AG09319 (cell line): ENCODE results near the gene GCLC.

Source experiments
- DNase-seq: peaks from one replicate; pipeline ENCODE4 v3.0.0-alpha.2; 2010; ENCODE audit warnings: low read depth; ENCODE audit errors: extremely low read depth
- TF ChIP-seq, protein P1 (sequence below): IDR thresholded peaks from 2 replicates; pipeline ENCODE4 v1.5.1; 2011; ENCODE audit warnings: low read depth, mild to moderate bottlenecking, inconsistent platforms, low read length, moderate library complexity

The GCLC gene

DNA sequence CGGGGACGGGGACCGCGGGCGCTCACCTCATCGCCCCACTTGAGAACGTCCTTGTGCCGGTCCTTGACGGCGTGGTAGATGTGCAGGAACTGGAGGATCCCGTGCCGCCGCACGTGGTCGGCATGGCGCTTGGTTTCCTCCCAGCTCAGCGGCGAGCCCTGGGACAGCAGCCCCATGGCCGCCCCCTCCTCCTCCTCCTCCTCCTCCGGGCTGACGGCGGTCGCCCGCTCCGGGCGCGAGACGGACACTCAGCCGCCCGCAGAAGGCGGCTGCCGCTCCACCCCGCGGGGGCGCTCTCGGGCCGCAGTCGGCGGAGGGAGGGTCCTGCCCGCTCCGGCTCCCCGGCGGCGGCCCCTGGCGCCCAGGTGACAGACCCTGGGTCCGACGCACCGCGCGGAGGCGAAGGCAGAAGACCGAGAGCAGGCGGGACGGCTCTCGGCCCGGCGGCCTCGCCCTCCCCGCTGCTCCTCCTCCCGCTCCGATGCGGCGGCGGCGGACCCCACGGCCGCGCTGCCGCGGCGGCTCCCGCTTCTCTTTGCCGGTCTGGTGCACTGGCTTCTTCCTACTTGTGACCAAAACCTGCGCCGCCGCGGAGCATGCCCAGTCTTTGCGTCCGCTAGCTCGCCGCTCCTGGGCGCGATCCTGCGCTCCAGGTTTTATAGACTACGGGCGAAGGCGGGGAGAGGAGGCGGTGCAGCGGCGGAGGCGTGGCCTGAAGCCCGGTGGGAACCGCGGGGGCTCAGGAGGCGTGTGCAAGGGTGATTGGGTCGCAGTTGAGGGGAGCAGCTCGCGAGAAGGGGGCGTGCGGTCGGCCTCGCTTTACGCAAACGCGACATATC, at the start of gene GCLC:
GCLC (minus strand) TSS at position 632 of the 839 bp plus-strand sequence; CDS start at position 176, 456 bp downstream.
- peak; percentile 85 for DNase-seq
- TF ChIP-seq, protein P1, sequence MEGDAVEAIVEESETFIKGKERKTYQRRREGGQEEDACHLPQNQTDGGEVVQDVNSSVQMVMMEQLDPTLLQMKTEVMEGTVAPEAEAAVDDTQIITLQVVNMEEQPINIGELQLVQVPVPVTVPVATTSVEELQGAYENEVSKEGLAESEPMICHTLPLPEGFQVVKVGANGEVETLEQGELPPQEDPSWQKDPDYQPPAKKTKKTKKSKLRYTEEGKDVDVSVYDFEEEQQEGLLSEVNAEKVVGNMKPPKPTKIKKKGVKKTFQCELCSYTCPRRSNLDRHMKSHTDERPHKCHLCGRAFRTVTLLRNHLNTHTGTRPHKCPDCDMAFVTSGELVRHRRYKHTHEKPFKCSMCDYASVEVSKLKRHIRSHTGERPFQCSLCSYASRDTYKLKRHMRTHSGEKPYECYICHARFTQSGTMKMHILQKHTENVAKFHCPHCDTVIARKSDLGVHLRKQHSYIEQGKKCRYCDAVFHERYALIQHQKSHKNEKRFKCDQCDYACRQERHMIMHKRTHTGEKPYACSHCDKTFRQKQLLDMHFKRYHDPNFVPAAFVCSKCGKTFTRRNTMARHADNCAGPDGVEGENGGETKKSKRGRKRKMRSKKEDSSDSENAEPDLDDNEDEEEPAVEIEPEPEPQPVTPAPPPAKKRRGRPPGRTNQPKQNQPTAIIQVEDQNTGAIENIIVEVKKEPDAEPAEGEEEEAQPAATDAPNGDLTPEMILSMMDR: peak; percentile 36

DNA sequence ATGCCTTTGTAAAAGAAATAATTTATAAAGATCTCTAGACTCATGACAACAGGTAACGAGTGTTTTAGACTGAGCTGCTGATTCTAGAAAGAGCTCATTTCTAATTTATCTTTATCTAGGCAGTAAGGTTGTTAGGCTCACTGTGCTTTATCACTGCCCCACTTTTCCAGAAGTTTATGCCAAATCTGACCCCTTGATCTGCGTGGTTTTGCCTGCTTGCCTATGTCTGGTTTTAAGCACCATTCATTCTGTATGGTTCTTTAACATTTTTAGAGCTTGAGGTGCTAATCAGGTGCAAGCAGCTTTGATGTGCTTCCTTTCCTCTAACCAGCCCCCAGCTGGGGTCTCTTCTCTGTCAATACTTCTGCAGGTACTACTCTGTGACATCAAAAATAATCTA, 49.7 kb upstream of the GCLC start:
- no peak for DNase-seq
- TF ChIP-seq, protein P1: no peak

DNA sequence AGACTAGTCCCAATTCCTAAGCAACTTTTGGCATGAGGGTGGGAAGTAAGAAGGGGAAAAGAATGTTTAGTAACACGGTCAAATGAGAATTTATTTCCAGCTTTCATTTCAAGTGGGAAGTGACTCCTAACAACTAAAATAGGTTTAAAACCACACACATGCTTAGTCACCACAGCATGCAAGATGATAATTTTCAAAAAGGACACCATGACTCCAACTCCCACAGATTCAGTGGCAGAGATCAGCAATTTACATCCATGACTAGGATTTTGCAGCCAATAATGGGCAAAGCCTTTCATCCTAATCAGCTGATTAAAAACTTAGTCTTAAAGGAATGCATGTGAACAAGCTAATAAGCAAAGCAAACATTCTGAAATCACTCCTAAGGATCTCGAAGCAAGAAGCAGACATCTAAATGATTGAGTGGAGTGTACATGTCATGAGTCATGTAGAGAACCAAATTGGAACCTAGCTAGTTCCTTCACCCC, 48.1 kb upstream of the GCLC start:
- DNase-seq: no peak
- TF ChIP-seq, protein P1: no peak

DNA sequence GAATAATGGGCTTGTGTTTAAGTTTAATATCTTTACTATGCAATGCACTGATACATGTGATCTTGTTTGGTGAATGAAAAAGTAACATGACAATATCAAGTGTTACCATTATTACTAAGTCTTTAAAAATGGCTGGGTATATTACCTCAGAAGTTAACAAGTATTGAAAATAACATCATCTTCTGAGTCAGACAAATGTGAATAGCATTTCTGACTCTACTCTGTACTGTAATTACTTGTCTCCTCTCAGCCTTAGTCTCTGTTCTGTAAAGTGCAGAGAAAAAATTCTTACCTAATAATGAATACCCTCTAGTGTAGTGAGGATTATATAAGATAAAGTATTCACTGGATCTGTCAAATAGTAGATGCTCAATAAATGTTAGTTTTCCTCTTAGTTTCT, 47.0 kb upstream of the GCLC start:
- TF ChIP-seq, protein P1: no peak
- no peak for DNase-seq

DNA sequence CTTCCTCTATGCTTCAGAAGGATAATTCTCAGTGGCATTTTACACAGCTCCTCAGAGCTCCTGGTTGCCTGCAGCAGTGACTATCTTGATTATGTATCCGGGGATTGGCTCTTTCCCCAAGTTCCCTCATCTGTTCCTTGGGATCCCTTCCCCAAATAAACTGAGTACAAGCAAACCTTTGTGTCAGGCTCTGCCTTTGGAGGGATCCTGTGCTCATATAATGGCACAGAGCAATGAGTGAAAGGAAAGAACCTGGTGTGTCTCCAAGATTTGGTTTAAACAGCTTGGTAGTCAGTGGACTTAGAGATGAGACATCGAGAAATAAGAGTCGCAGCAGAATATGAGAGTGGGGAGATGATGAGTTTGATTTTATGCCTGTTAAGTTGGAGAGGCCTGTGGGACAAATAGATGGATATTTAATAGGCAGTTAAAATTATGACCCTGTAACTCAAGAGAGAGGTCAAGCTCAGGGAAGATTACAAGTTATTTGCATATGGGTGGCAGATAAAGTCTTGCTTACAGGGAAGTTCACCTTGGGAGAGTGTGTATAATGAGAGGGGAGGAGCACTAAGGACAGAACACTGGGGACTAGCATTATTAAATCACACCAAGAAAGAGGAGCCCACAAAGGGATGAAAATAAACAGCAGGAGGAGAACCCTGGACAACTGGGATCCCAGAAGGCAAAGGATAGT, 44.1 kb upstream of the GCLC start:
- TF ChIP-seq, protein P1: no peak
- DNase-seq: no peak

DNA sequence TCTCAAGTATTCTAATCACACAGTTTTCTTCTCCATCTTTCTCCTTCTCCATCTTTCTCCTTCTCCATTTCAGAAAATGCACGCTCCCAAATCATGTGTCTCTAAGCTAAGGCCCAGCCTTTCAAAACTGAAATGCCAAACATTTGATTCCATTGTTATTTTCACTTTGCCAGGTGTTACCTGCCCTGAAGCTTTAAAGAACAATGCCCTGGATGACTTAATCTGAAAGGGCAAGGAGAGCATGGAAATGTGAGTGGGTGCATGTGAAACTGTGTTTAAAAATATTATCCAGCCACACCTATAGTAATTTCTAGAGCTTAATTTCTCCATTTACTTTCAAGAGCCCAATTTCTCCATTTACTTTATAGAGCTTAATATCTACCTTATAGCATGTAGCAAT, 42.4 kb upstream of the GCLC start:
- TF ChIP-seq, protein P1: no peak
- no peak for DNase-seq
